ENCODE results near the gene XYLT2. TPM values are rescaled to one million over a fixed set of nuclear protein-coding genes. Genes with fewer than 3 reads are reported as not detected.
A peak's percentile ranks its signal among the peaks of the same experiment; 100 is the strongest.
"Not testable (repeated sequence)": the region's sequence is repeated elsewhere in the genome, so short reads cannot be mapped to it uniquely, and the experiment has no call there.

XYLT2 gene
- total RNA-seq, 1 donor from 2014 or later = 11.0 TPM

DNA sequence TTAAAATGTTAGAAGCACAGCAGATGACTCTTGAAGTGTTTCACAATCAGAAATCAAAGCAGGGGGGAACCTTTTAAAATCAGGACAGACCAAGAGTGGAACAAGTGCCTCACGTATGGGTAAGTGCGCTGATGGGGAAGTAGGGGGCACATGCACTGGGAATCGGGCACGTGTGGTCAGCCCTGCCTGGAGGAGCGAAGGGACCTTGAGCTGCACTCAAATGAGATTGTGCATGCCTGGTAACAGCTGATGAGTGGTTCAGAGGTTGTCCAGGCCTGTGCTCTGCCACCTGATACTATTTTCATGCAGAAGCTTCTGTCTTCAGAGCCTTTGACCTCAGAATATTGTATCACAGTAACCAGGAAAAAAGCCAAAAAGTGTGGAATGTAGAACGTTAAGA, 13.7 kb upstream of the XYLT2 start:
- peak overlapping the region; percentile 4 for H3K4me3 Mint-ChIP-seq (ENCODE audit: unreplicated experiment)
- H3K9me3 Mint-ChIP-seq (ENCODE audit: unreplicated experiment) = no peaks in the 10 kb centered on the region
- TF ChIP-seq, protein P1, sequence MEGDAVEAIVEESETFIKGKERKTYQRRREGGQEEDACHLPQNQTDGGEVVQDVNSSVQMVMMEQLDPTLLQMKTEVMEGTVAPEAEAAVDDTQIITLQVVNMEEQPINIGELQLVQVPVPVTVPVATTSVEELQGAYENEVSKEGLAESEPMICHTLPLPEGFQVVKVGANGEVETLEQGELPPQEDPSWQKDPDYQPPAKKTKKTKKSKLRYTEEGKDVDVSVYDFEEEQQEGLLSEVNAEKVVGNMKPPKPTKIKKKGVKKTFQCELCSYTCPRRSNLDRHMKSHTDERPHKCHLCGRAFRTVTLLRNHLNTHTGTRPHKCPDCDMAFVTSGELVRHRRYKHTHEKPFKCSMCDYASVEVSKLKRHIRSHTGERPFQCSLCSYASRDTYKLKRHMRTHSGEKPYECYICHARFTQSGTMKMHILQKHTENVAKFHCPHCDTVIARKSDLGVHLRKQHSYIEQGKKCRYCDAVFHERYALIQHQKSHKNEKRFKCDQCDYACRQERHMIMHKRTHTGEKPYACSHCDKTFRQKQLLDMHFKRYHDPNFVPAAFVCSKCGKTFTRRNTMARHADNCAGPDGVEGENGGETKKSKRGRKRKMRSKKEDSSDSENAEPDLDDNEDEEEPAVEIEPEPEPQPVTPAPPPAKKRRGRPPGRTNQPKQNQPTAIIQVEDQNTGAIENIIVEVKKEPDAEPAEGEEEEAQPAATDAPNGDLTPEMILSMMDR (IDR thresholded peaks at IDR 0.05; ENCODE audit: partially characterized antibody, unreplicated experiment) = no peak
- no peak for DNase-seq
- H3K4me1 Mint-ChIP-seq (ENCODE audit: low read depth, unreplicated experiment) = peaks cover 10% of the 10 kb centered on the region
- no peaks in the 10 kb centered on the region for H3K36me3 Mint-ChIP-seq (ENCODE audit: unreplicated experiment)
- peak overlapping the region; percentile 6 for H3K27ac Mint-ChIP-seq (ENCODE audit: unreplicated experiment)
- peaks cover 5% of the 10 kb centered on the region for H3K27me3 Mint-ChIP-seq (ENCODE audit: unreplicated experiment)

DNA sequence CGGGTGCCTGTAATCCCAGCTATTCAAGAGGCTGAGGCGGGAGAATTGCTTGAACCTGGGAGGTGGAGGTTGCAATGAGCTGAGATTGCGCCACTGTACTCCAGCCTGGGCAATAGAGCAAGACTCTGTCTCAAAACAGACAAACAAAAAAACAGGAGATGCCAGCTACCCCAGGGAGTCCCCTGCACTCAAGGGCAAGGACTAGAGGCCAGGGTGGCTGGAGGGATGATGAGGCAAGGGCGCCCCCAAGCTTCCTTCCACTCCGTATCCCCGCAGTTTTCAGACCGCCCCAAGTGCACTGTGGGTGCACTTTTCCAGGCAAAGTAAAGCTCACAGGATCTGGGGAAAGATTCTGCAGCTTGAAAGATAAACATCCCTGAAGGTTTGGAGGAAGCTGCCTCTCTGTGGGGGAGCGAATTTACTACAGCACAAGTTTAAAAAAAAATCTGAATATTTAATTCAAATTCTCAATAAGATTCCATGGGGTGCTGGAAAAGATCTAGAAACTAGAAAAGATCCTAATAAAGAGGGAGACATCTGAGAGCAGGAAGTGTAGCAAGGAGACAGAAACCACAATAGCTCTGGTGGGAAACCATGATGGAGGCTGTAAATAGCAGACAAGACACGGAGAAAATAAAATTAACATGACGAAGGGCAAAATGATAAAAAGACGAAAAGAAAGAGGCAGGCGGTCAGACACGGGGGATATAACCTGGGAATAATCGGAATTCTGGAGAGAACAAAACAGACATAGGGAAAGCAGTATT, 12.5 kb upstream of the XYLT2 start:
- not testable (repeated sequence) for H3K27me3 Mint-ChIP-seq (ENCODE audit: unreplicated experiment); H3K9me3 Mint-ChIP-seq (ENCODE audit: unreplicated experiment); DNase-seq; H3K4me1 Mint-ChIP-seq (ENCODE audit: low read depth, unreplicated experiment); H3K36me3 Mint-ChIP-seq (ENCODE audit: unreplicated experiment); H3K4me3 Mint-ChIP-seq (ENCODE audit: unreplicated experiment); H3K27ac Mint-ChIP-seq (ENCODE audit: unreplicated experiment)

DNA sequence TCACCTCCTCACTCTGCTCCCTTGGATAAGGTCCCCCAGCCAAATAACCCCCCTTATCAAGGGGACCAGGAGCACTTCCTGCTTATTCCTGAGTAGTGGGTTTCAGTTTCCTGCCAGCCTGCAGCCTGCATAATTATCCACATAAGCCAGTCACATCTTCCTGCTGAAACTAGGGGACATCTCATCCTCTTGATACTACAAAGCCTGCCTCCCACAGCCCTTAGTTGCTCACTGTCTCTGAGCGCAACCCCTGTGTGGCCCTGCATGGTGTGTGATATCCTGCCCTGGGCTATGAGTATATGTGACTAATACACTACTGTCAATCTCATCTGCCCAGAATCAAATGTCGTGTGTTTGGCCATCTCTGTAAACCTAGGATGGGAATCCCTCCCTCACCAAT, 8.0 kb upstream of the XYLT2 start:
- TF ChIP-seq, protein P1 (IDR thresholded peaks at IDR 0.05; ENCODE audit: partially characterized antibody, unreplicated experiment) = no peak
- Mint-ChIP-seq H3K4me1 (ENCODE audit: low read depth, unreplicated experiment) (no peaks in the 10 kb centered on the region), H3K27me3 (ENCODE audit: unreplicated experiment) (no peaks in the 10 kb centered on the region), H3K27ac (ENCODE audit: unreplicated experiment) (no peak overlapping the region), H3K4me3 (ENCODE audit: unreplicated experiment) (no peak overlapping the region), H3K36me3 (ENCODE audit: unreplicated experiment) (peaks cover 9% of the 10 kb centered on the region), H3K9me3 (ENCODE audit: unreplicated experiment) (no peaks in the 10 kb centered on the region)
- no peak for DNase-seq

DNA sequence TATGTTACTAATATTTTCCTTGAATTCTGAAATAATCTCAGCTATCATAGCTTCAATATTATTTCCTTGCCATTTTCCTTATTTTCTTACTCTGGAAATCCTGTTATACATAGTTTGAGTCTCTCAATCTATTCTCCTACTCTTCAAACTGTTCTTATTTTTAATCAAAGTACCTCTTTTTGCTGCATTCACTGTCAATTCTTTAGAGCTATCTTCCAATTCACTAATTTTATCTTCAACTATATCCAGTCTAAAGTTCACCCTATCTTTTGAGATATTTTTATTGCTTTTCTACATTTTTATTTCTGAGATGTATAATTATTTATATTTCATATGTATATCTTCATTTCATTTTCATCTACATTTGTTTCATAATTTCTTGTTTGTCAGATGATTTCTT, 7.3 kb upstream of the XYLT2 start:
- peaks cover 9% of the 10 kb centered on the region for H3K36me3 Mint-ChIP-seq (ENCODE audit: unreplicated experiment)
- H3K9me3 Mint-ChIP-seq (ENCODE audit: unreplicated experiment) = no peaks in the 10 kb centered on the region
- no peaks in the 10 kb centered on the region for H3K27me3 Mint-ChIP-seq (ENCODE audit: unreplicated experiment)
- H3K4me3 Mint-ChIP-seq (ENCODE audit: unreplicated experiment) = no peak overlapping the region
- TF ChIP-seq, protein P1 (IDR thresholded peaks at IDR 0.05; ENCODE audit: partially characterized antibody, unreplicated experiment) = no peak
- DNase-seq = no peak
- no peaks in the 10 kb centered on the region for H3K4me1 Mint-ChIP-seq (ENCODE audit: low read depth, unreplicated experiment)
- H3K27ac Mint-ChIP-seq (ENCODE audit: unreplicated experiment) = no peak overlapping the region

DNA sequence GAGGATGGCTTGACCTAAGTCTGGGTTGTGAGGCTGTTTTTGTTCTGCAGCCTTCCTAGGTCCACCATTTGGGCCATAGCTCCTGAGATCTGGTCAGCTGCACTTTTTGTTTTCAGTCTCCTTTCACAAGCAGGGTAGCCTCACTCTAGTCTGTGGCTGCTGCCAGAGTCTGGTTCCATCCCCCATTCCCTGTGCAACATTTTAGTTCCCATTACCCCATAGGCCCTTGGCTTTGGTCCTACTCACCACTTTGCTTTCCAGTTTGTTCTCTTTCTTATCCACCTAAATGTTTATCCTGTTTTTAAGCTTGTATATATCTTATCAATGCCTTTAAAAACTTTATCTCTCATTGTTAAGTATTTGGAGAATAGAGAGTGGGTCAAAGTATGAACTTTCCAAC, 6.5 kb upstream of the XYLT2 start:
- Mint-ChIP-seq H3K4me3 (ENCODE audit: unreplicated experiment) (no peak overlapping the region), H3K4me1 (ENCODE audit: low read depth, unreplicated experiment) (peaks cover under 1% of the 10 kb centered on the region), H3K36me3 (ENCODE audit: unreplicated experiment) (peaks cover 9% of the 10 kb centered on the region), H3K9me3 (ENCODE audit: unreplicated experiment) (no peaks in the 10 kb centered on the region), H3K27me3 (ENCODE audit: unreplicated experiment) (no peaks in the 10 kb centered on the region), H3K27ac (ENCODE audit: unreplicated experiment) (no peak overlapping the region)
- DNase-seq = no peak
- TF ChIP-seq, protein P1 (IDR thresholded peaks at IDR 0.05; ENCODE audit: partially characterized antibody, unreplicated experiment) = no peak

Measured in glutamatergic neuron (in vitro differentiated cells).